ENCODE measurements around the gene TMPRSS5. TPM values are rescaled to one million over a fixed set of nuclear protein-coding genes. Genes with fewer than 3 reads are reported as not detected.
A peak's percentile ranks its signal among the peaks of the same experiment; 100 is the strongest.

The TMPRSS5 gene
- total RNA-seq, 2 donors from 2014 or later = 0.73 to 2.1 TPM

DNA sequence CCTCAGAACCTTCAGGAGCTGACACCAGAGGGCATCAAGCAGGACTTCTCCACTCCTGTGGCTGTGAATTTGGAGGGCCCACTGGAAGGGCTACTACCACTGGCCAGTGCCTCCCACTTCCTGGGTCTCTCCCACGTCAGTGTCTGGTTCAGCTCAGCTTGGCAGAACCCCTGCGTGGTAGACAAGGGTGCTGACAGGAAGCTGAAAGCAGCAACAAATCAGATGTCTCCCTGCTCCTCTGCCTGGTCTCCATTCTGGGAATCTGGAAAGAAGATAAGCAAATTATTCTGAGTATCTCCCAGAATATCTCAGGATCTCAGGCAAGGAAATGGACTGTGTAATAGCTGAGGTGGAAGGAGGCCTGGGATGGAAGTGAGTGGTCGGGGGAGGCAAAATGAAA lies 61.5 kb downstream of the TMPRSS5 start:
- peak; percentile 22 for DNase-seq
- ATAC-seq = peak; percentile 86 to 89
- intact Hi-C loops (cut with DNase I) = no loop called here

DNA sequence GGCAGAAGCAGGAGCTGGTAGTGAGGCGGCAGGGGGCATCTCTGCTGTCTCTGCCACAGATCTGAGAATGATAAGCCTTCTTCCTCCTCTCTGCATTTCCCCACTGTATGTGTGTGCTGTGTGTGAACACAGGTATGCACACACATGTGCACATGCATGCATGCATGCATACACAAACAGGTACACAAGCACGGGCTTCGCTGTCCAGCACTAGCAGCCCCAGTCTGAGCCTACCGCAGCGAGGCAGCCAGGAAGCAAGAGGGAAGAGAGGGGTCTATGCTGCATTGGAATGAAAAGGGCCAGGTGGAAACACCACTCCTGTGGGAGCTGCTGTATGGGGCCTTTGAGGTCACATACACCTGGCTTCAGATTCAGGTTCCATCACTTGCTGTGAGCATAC lies 62.4 kb downstream of the TMPRSS5 start:
- DNase-seq = no peak
- no peak for ATAC-seq
- intact Hi-C loops (cut with DNase I) = no loop called here

DNA sequence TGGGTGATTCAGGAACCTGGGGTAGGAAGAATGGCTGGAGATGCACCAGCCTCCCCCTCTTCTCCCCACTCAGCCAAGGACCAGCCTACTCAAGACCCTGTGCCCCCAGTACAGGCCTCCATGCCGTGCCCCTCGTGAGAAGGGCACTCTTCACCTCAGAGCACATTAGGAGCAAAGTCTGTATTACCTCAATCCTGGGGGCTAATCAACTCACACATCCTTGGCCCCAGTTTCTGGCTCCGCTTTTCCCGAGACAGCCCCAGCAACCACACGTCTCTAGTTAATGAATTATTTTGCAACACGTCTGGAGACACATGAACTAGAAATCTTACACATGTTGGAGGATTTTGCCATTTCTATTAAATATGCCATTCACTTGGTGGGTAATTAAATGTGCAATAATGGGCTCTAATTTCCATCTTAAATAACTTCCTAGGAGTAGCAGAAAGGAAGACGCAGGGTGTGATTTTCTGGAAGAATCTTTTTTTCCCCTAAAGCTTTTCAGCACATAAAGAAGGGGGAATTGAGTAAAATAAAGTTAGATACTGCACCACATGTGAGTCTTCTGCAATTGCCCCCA lies 63.0 kb downstream of the TMPRSS5 start:
- DNase-seq = no peak
- ATAC-seq = no peak
- intact Hi-C loops (cut with DNase I) = no loop called here

DNA sequence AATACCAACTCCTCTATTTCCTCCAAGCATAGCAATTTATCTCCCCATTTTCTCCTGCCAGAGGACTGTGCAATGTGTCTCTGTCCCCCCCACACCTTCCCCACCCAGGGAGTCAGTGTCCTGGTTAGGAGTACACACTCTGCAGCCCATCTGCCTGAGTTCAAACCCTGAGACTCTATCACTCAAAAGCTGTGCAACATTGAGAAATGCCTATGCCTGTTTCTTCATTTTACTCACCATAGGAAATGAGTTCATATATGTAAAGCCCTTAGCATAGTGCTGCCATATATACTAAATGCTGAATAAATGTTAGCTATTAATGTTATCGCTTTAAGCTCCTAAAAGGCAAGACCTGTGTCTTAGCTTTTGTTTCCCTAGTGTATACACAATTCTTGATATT lies 64.0 kb downstream of the TMPRSS5 start:
- no peak for ATAC-seq
- intact Hi-C loops (cut with DNase I) = no loop called here
- DNase-seq = no peak

DNA sequence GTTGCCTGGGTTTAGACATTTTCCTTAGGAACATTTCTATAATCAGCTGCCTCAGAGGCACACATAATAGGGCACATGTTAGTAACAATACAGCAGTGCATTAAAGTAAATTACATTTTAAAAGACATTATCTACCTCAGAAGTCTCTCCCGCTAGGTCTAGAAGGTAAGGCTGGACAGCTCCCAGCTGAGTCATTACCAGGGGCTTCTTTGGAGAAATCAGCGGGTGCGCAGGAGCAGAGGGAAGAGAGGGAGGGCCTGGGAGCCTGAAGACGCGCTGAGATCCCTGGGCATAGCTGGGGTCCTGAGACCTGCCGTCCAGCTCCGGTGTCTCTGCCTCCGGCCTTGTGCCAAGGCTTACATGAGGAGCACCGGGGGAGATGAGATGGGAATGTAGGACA lies 67.7 kb downstream of the TMPRSS5 start:
- ATAC-seq (no peak), DNase-seq (no peak)
- intact Hi-C loops (cut with DNase I) = no loop called here

DNA sequence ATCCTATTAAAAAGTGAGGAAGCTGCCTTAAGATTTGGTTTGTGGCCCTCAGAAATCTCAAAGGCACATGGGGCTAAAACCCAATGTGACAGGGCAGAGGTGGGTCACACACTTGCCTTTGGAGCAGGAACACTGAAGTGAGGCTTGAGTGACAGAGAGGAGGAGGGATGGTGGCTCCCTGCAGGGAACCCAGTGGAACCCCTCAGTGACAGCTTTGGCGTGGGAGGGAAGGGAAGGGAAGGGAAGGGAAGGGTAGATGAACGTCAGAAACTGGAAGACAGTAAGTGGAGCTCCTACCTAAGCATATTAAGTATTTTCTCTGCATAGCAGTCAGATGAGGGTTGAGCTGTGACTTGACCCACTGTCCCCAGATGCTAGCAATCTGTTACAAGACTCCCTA lies 68.5 kb downstream of the TMPRSS5 start:
- DNase-seq (no peak), ATAC-seq (no peak)
- intact Hi-C loops (cut with DNase I) = no loop called here

Other genes with a start within 250 kb of the TMPRSS5 start
- gene DRD2, start 230.9 kb downstream of the TMPRSS5 start, total RNA-seq = under 1 TPM in 1 of 2 donors, not detected in 1; 0.37 TPM
- gene ZW10, start 67.4 kb upstream of the TMPRSS5 start, total RNA-seq = 10 to 100 TPM in 1 of 2 donors, 1 to 10 TPM in 1; 9.1 to 10.6 TPM
- not detected for gene CLDN25, start 73.5 kb upstream of the TMPRSS5 start, total RNA-seq
- 10 to 100 TPM; 72.7 to 81.6 TPM for gene USP28, start 169.3 kb upstream of the TMPRSS5 start, total RNA-seq
- gene HTR3B, start 198.5 kb upstream of the TMPRSS5 start, total RNA-seq = not detected